CD4-positive, CD25-positive, alpha-beta regulatory T cell (primary cell): Measurements from ENCODE around the gene VAPB. TPM values are rescaled to one million over a fixed set of nuclear protein-coding genes. Genes with fewer than 3 reads are reported as not detected.

Source experiments
- ATAC-seq, 2 donors: fragments of 150-1000 bp; cut with Tn5 transposase; one replicate each; pipeline ENCODE4 v1.10.0; 2021; ENCODE audit warnings: low read depth in 2 of 2, moderate number of reproducible peaks in 2 of 2, moderate library complexity in 1 of 2
- DNase-seq, 3 donors: peaks; one replicate each; pipeline versions ENCODE4 v3.0.0 to v3.0.0-alpha.2; 2012 to 2022; ENCODE audit warnings: mixed read lengths in 1 of 3
- H3K27ac ChIP-seq: one replicate; pipeline ENCODE4 v1.7.0; 2013; ENCODE audit warnings: mild to moderate bottlenecking, low read length; ENCODE audit not compliant: insufficient read depth, poor library complexity, severe bottlenecking
- H3K27me3 ChIP-seq: one replicate; pipeline ENCODE4 v1.7.0; 2013; ENCODE audit warnings: low read length; ENCODE audit not compliant: control insufficient read depth, insufficient read depth
- H3K36me3 ChIP-seq: one replicate; pipeline ENCODE4 v1.7.0; 2013; ENCODE audit warnings: mild to moderate bottlenecking, low read length, moderate library complexity; ENCODE audit not compliant: control insufficient read depth, insufficient read depth
- H3K4me1 ChIP-seq: 2 replicates; pipeline ENCODE4 v1.7.0; 2013; ENCODE audit warnings: mild to moderate bottlenecking, low read length; ENCODE audit not compliant: insufficient read depth, control insufficient read depth, poor library complexity, severe bottlenecking
- H3K4me3 ChIP-seq: one replicate; pipeline ENCODE4 v1.7.0; 2013; ENCODE audit warnings: low read depth, mild to moderate bottlenecking, low read length, moderate library complexity
- H3K9me3 ChIP-seq, 2 experiments: 1 replicate in 1 of 2; 2 replicates in 1 of 2; pipeline ENCODE4 v1.7.0; 2013; ENCODE audit warnings: low read length in 2 of 2, mild to moderate bottlenecking in 1 of 2, moderate library complexity in 1 of 2; ENCODE audit not compliant: control insufficient read depth in 2 of 2
- H3K27ac Mint-ChIP-seq, 3 donors: one replicate each; pipeline ENCODE4 v1.8.0; 2020 to 2022; ENCODE audit warnings: mild to moderate bottlenecking in 3 of 3, mixed read lengths in 3 of 3, moderate library complexity in 2 of 3
- H3K27me3 Mint-ChIP-seq: one replicate; pipeline ENCODE4 v1.8.0; 2022; ENCODE audit warnings: mild to moderate bottlenecking, mixed read lengths
- H3K36me3 Mint-ChIP-seq: one replicate; pipeline ENCODE4 v1.8.0; 2020; ENCODE audit warnings: mixed read lengths
- H3K4me1 Mint-ChIP-seq, 4 donors: one replicate each; pipeline ENCODE4 v1.8.0; 2020 to 2022; ENCODE audit warnings: mixed read lengths in 4 of 4, mild to moderate bottlenecking in 1 of 4
- H3K4me3 Mint-ChIP-seq, 4 donors: one replicate each; pipeline ENCODE4 v1.8.0; 2020 to 2022; ENCODE audit warnings: mild to moderate bottlenecking in 4 of 4, mixed read lengths in 4 of 4, moderate library complexity in 3 of 4
- H3K9me3 Mint-ChIP-seq, 7 donors: one replicate each; pipeline ENCODE4 v1.8.0; 2020 to 2022; ENCODE audit warnings: mixed read lengths in 7 of 7, mild to moderate bottlenecking in 3 of 7, moderate library complexity in 2 of 7
- polyA plus RNA-seq, 4 donors: library from polyadenylated mRNA; unstranded; fragments of 300-500 nt; fragmentation: Illumina TruSeq; gene quantifications; one replicate each; pipeline ENCODE4 v1.2.3, GENCODE V29; 2021
- total RNA-seq: library from RNA; stranded (reverse); gene quantifications from one replicate; pipeline ENCODE4 v1.2.3, GENCODE V29; 2022

The VAPB gene
- total and polyA plus RNA-seq, 5 donors from 2014 or later, result 18.9 to 25.7 (median 21.9) TPM

DNA sequence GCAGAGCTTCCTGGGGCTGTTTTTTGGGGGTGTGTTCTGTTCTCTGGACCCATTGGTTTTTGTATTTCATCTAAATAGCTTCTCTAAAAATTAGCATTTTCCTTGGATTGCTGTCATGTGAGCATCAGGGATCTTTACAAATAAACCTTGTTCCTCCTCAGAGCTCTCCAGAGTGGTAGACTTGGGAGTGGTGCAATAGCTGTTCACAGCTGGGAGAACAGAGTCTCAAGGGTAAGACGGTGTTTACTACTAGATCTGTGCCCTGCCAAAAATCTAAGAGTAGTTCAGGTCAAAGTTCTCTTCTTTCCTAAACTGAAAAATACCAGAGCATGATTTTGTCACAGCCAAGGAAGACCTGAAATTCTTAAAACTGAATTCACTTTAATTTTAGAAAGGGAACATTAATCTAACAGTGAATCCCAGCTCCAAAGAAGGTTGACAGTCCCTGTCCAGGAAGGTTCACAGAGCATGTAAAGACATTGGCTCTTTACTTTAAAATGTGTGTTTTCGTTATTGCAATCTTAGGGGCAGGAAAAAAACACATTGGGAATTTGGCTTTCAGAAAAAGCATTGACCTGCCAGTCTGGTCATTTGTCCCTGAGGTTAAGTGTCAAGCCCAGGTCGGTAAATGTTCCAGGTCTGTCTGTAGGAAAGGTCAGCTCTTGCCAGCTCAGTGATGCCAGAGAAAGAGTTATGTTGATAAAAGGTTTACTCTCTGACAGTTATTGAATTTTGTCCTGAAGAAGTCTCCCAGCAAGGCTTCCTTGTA is 43.3 kb downstream of the VAPB start:
- no peak overlapping the region for H3K4me3 Mint-ChIP-seq
- no peak overlapping the region for H3K4me3 ChIP-seq
- H3K4me1 ChIP-seq, result no peaks in the 10 kb centered on the region
- no peaks in the 10 kb centered on the region for H3K9me3 ChIP-seq
- no peak overlapping the region for H3K27ac ChIP-seq
- no peaks in the 10 kb centered on the region for H3K27me3 ChIP-seq
- H3K9me3 Mint-ChIP-seq, result no peaks in the 10 kb centered on the region
- ATAC-seq (no peak), DNase-seq (no peak)
- peaks cover 16 to 47% (median 34%) of the 10 kb centered on the region in 4 donors for H3K4me1 Mint-ChIP-seq
- peak overlapping the region in 2 of 3 donors; percentile 39 to 50 for H3K27ac Mint-ChIP-seq
- H3K27me3 Mint-ChIP-seq, result no peaks in the 10 kb centered on the region
- H3K36me3 ChIP-seq, result peaks cover 11% of the 10 kb centered on the region
- H3K36me3 Mint-ChIP-seq, result peaks cover 10% of the 10 kb centered on the region

DNA sequence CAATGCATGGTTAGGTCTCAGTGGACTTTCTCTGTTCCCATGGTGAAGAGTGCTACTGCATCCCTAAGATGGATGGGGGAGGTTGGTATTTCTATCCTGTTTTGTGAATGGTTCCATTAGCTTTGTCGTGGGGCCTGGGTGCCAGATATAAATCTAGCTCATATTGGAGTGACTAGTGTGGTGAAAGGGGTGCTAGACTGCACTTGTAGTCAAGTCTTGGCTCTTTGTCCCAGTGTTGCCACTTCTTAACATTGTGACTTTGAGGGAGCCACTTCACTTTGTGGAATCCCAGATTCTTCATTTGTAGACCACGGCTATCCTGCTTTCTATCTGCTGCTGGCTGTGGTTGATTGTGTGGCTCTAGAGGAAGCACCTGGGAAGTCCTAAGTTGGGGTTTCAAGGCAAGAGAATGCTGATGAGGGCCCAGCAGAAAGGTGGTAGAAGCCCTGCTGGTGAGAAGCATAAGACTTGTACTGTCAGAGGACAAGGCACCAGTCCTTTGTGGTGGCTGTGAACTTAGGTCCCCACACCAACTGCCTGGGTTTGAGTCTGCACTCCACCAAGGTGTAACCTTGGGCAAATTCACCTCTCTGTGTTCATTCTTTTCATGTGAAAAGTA is 44.1 kb downstream of the VAPB start:
- Histone ChIP-seq H3K36me3 (peaks cover 14% of the 10 kb centered on the region), H3K4me3 (no peak overlapping the region), H3K9me3 (no peaks in the 10 kb centered on the region), H3K27me3 (no peaks in the 10 kb centered on the region), H3K27ac (no peak overlapping the region), H3K4me1 (peaks cover 3% of the 10 kb centered on the region)
- DNase-seq (no peak), ATAC-seq (no peak)
- Mint-ChIP-seq H3K4me3 (no peak overlapping the region), H3K4me1 (peaks cover 16 to 54% (median 40%) of the 10 kb centered on the region in 4 donors), H3K36me3 (peaks cover 10% of the 10 kb centered on the region), H3K9me3 (no peaks in the 10 kb centered on the region), H3K27me3 (no peaks in the 10 kb centered on the region), H3K27ac (peak overlapping the region in 2 of 3 donors; percentile 50 to 51)

DNA sequence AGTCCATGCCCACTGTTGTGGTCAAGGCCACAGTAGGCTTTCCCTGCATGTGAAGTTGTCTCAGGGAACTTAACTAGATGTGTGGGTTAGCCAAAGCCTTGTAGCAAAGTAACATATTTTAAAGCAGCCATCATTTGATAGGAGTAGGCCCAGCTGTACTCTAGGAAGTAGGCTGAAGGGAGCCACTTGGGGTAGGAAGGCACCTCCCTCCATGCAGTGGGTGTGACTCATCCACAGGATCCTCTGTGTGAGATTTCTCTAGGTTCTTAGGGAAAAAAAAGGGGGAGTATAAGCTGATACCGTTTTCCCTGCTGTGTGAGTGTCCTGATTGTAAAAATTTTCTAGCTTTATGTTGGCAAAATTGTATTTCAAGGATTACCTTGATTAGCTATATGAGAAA is 44.7 kb downstream of the VAPB start:
- Histone ChIP-seq H3K9me3 (no peaks in the 10 kb centered on the region), H3K27ac (no peak overlapping the region), H3K36me3 (peaks cover 19% of the 10 kb centered on the region), H3K4me1 (peaks cover 9% of the 10 kb centered on the region), H3K27me3 (no peaks in the 10 kb centered on the region), H3K4me3 (no peak overlapping the region)
- Mint-ChIP-seq H3K4me1 (peaks cover 21 to 57% (median 40%) of the 10 kb centered on the region in 4 donors), H3K27ac (peak overlapping the region in 2 of 3 donors; percentile 51 to 79), H3K36me3 (peaks cover 9% of the 10 kb centered on the region), H3K9me3 (no peaks in the 10 kb centered on the region), H3K27me3 (no peaks in the 10 kb centered on the region), H3K4me3 (peak overlapping the region in 1 of 4 donors; percentile 38)
- no peak for DNase-seq
- ATAC-seq, result no peak

- Histone ChIP-seq H3K27ac (no peak overlapping the region), H3K9me3 (no peaks in the 10 kb centered on the region), H3K4me1 (peaks cover 14% of the 10 kb centered on the region), H3K36me3 (peaks cover 25% of the 10 kb centered on the region), H3K27me3 (no peaks in the 10 kb centered on the region), H3K4me3 (no peak overlapping the region)
- H3K36me3 Mint-ChIP-seq, result peaks cover 8% of the 10 kb centered on the region
- no peak overlapping the region for H3K4me3 Mint-ChIP-seq
- no peaks in the 10 kb centered on the region for H3K27me3 Mint-ChIP-seq
- peaks cover 25 to 58% (median 41%) of the 10 kb centered on the region in 4 donors for H3K4me1 Mint-ChIP-seq
- ATAC-seq (no peak), DNase-seq (no peak)
- H3K27ac Mint-ChIP-seq, result peak overlapping the region in 2 of 3 donors; percentile 51 to 79
- H3K9me3 Mint-ChIP-seq, result no peaks in the 10 kb centered on the region
These were observed 45.3 kb downstream of the VAPB start for GRCh38 chr20:58434326-58434725.

GRCh38 chr20:58435237-58435636 is 46.2 kb downstream of the VAPB start:
- Mint-ChIP-seq H3K36me3 (peaks cover 8% of the 10 kb centered on the region), H3K4me3 (no peak overlapping the region), H3K4me1 (peaks cover 25 to 56% (median 40%) of the 10 kb centered on the region in 4 donors), H3K27me3 (no peaks in the 10 kb centered on the region), H3K9me3 (no peaks in the 10 kb centered on the region), H3K27ac (peak overlapping the region in 1 of 3 donors; percentile 79)
- Histone ChIP-seq H3K27me3 (no peaks in the 10 kb centered on the region), H3K4me3 (no peak overlapping the region), H3K27ac (no peak overlapping the region), H3K9me3 (no peaks in the 10 kb centered on the region), H3K36me3 (peaks cover 33% of the 10 kb centered on the region), H3K4me1 (peaks cover 15% of the 10 kb centered on the region)
- DNase-seq, result no peak
- no peak for ATAC-seq

GRCh38 chr20:58436868-58437645 is 48.0 kb downstream of the VAPB start:
- Histone ChIP-seq H3K9me3 (no peaks in the 10 kb centered on the region), H3K4me3 (no peak overlapping the region), H3K27me3 (no peaks in the 10 kb centered on the region), H3K36me3 (peaks cover 37% of the 10 kb centered on the region), H3K4me1 (peaks cover 15% of the 10 kb centered on the region), H3K27ac (no peak overlapping the region)
- Mint-ChIP-seq H3K4me1 (peaks cover 25 to 54% (median 35%) of the 10 kb centered on the region in 4 donors), H3K36me3 (peaks cover 8% of the 10 kb centered on the region), H3K27me3 (no peaks in the 10 kb centered on the region), H3K4me3 (no peak overlapping the region), H3K27ac (peak overlapping the region in 2 of 3 donors; percentile 13 to 90), H3K9me3 (no peaks in the 10 kb centered on the region)
- DNase-seq (peak in 1 of 3 donors; percentile 20), ATAC-seq (peak in 1 of 2 donors; percentile 24)

- H3K9me3 ChIP-seq, result no peaks in the 10 kb centered on the region
- DNase-seq (no peak), ATAC-seq (no peak)
- H3K36me3 ChIP-seq, result peaks cover 47% of the 10 kb centered on the region
- H3K4me1 Mint-ChIP-seq, result peaks cover 12 to 38% (median 27%) of the 10 kb centered on the region in 4 donors
- H3K4me3 Mint-ChIP-seq, result no peak overlapping the region
- peaks cover 15% of the 10 kb centered on the region for H3K4me1 ChIP-seq
- no peak overlapping the region for H3K4me3 ChIP-seq
- H3K27ac ChIP-seq, result no peak overlapping the region
- no peaks in the 10 kb centered on the region for H3K27me3 ChIP-seq
- no peaks in the 10 kb centered on the region for H3K27me3 Mint-ChIP-seq
- H3K27ac Mint-ChIP-seq, result peak overlapping the region in 2 of 3 donors; percentile 20 to 90
- peaks cover 23% of the 10 kb centered on the region for H3K36me3 Mint-ChIP-seq
- H3K9me3 Mint-ChIP-seq, result no peaks in the 10 kb centered on the region
These were observed 50.2 kb downstream of the VAPB start for GRCh38 chr20:58438970-58439808.
